ENCODE data around the gene PUS3.
A peak's percentile ranks its signal among the peaks of the same experiment; 100 is the strongest.

Gene PUS3

GRCh38 chr11:125902927-125903710 lies at the start of gene PUS3:
Gene PUS3 (minus strand): TSS chr11:125903206. CDS start chr11:125896284, 6,922 bp downstream.
- DNase-seq (ENCODE audit: low spot score): peak; percentile 91
- in situ Hi-C loops (cut with MboI; ENCODE audit: low sequenced_read_pairs, unreplicated experiment): no loop called here
- TF ChIP-seq CTCF (IDR thresholded peaks at IDR 0.05; ENCODE audit: borderline replicate concordance, control extremely low read depth, extremely low read depth, insufficient read depth, missing control alignments): no peak

GRCh38 chr11:125952559-125952958 lies 49.6 kb upstream of the PUS3 start:
- TF ChIP-seq CTCF (IDR thresholded peaks at IDR 0.05; ENCODE audit: borderline replicate concordance, control extremely low read depth, extremely low read depth, insufficient read depth, missing control alignments): no peak
- no peak for DNase-seq (ENCODE audit: low spot score)
- in situ Hi-C loops (cut with MboI; ENCODE audit: low sequenced_read_pairs, unreplicated experiment): no loop called here

GRCh38 chr11:125951731-125952130 lies 48.7 kb upstream of the PUS3 start:
- in situ Hi-C loops (cut with MboI; ENCODE audit: low sequenced_read_pairs, unreplicated experiment): no loop called here
- TF ChIP-seq CTCF (IDR thresholded peaks at IDR 0.05; ENCODE audit: borderline replicate concordance, control extremely low read depth, extremely low read depth, insufficient read depth, missing control alignments): no peak
- DNase-seq (ENCODE audit: low spot score): no peak

GRCh38 chr11:125950696-125951651 lies 48.0 kb upstream of the PUS3 start:
- TF ChIP-seq CTCF (IDR thresholded peaks at IDR 0.05; ENCODE audit: borderline replicate concordance, control extremely low read depth, extremely low read depth, insufficient read depth, missing control alignments): no peak
- in situ Hi-C loops (cut with MboI; ENCODE audit: low sequenced_read_pairs, unreplicated experiment): no loop called here
- DNase-seq (ENCODE audit: low spot score): no peak

- TF ChIP-seq CTCF (IDR thresholded peaks at IDR 0.05; ENCODE audit: borderline replicate concordance, control extremely low read depth, extremely low read depth, insufficient read depth, missing control alignments): no peak
- in situ Hi-C loops (cut with MboI; ENCODE audit: low sequenced_read_pairs, unreplicated experiment): no loop called here
- DNase-seq (ENCODE audit: low spot score): no peak
These were observed 47.1 kb upstream of the PUS3 start for GRCh38 chr11:125950178-125950490.

- no peak for TF ChIP-seq CTCF (IDR thresholded peaks at IDR 0.05; ENCODE audit: borderline replicate concordance, control extremely low read depth, extremely low read depth, insufficient read depth, missing control alignments)
- DNase-seq (ENCODE audit: low spot score): no peak
- in situ Hi-C loops (cut with MboI; ENCODE audit: low sequenced_read_pairs, unreplicated experiment): no loop called here
These were observed 46.5 kb upstream of the PUS3 start for GRCh38 chr11:125949271-125950177.
